Measurements from ENCODE around the gene HAT1.
"Not testable (repeated sequence)": the region's sequence is repeated elsewhere in the genome, so short reads cannot be mapped to it uniquely, and the experiment has no call there.

Gene HAT1

GRCh38 chr2:171922230-171923022 is at the start of gene HAT1:
TSS of gene HAT1 (plus strand) at chr2:171922461. CDS start at chr2:171922501, 40 bp downstream.
- peak; percentile 78 to 87 for DNase-seq

- DNase-seq = no peak
Measured at GRCh38 chr2:171874517-171874916, 47.7 kb upstream of the HAT1 start.

- no peak for DNase-seq
Measured at GRCh38 chr2:171874963-171875362, 47.3 kb upstream of the HAT1 start.

- DNase-seq = no peak
Measured at GRCh38 chr2:171878481-171878993, 43.7 kb upstream of the HAT1 start.

GRCh38 chr2:171879865-171880264 is 42.4 kb upstream of the HAT1 start:
- DNase-seq = no peak

GRCh38 chr2:171880774-171881173 is 41.5 kb upstream of the HAT1 start:
- DNase-seq = no peak

- no peak for DNase-seq
Measured at GRCh38 chr2:171882089-171882769, 40.0 kb upstream of the HAT1 start.

- no peak for DNase-seq
Measured at GRCh38 chr2:171883275-171883893, 38.9 kb upstream of the HAT1 start.

GRCh38 chr2:171889333-171889732 is 32.9 kb upstream of the HAT1 start:
- no peak for DNase-seq

- no peak for DNase-seq
Measured at GRCh38 chr2:171889808-171890207, 32.5 kb upstream of the HAT1 start.

GRCh38 chr2:171893196-171893823 is 29.0 kb upstream of the HAT1 start:
- no peak for DNase-seq

- peak; percentile 50 to 71 for DNase-seq
Measured at GRCh38 chr2:171893824-171894611, 28.2 kb upstream of the HAT1 start, which contains the start of gene SLC25A12. TSS of gene SLC25A12 (minus strand) at chr2:171894244. CDS start at chr2:171894214, 30 bp downstream.

- DNase-seq = no peak
Measured at GRCh38 chr2:171894612-171894947, 27.7 kb upstream of the HAT1 start.

- no peak for DNase-seq
Measured at GRCh38 chr2:171895786-171896185, 26.5 kb upstream of the HAT1 start.

GRCh38 chr2:171899623-171900282 is 22.5 kb upstream of the HAT1 start:
- not testable (repeated sequence) for DNase-seq

GRCh38 chr2:171902840-171903420 is 19.3 kb upstream of the HAT1 start:
- DNase-seq = no peak

GRCh38 chr2:171908235-171908634 is 14.0 kb upstream of the HAT1 start:
- no peak for DNase-seq

GRCh38 chr2:171909266-171909665 is 13.0 kb upstream of the HAT1 start:
- DNase-seq = no peak

GRCh38 chr2:171910494-171910893 is 11.8 kb upstream of the HAT1 start:
- DNase-seq = no peak

- DNase-seq = no peak
Measured at GRCh38 chr2:171913517-171913916, 8.7 kb upstream of the HAT1 start.

- no peak for DNase-seq
Measured at GRCh38 chr2:171919453-171919852, 2.8 kb upstream of the HAT1 start.

- DNase-seq = no peak
Measured at GRCh38 chr2:171921970-171922229, 361 bp upstream of the HAT1 start.
